ENCODE results near the gene COX8A.

DNA sequence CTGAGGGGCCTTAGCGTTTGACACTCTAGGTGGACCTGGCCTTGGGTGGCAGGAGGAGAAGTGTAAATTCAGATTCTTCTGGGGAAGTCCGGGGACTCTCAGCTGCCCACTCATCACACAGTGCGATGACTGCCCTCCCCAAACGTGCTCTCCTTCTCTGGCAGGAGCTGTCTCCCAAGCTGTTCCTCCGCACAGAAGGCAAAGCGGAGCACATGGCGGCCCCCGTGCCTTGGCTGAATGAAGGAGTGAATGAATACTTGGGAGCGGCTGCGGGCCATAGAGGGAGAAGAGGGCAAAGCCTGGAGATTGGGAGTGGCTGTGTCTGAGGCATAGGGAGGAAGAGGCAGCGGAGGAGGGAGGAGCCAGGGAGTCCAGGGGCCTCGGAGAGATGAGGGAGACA lies 42.5 kb upstream of the COX8A start:
- TF ChIP-seq, protein P1, sequence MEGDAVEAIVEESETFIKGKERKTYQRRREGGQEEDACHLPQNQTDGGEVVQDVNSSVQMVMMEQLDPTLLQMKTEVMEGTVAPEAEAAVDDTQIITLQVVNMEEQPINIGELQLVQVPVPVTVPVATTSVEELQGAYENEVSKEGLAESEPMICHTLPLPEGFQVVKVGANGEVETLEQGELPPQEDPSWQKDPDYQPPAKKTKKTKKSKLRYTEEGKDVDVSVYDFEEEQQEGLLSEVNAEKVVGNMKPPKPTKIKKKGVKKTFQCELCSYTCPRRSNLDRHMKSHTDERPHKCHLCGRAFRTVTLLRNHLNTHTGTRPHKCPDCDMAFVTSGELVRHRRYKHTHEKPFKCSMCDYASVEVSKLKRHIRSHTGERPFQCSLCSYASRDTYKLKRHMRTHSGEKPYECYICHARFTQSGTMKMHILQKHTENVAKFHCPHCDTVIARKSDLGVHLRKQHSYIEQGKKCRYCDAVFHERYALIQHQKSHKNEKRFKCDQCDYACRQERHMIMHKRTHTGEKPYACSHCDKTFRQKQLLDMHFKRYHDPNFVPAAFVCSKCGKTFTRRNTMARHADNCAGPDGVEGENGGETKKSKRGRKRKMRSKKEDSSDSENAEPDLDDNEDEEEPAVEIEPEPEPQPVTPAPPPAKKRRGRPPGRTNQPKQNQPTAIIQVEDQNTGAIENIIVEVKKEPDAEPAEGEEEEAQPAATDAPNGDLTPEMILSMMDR (conservative IDR thresholded peaks at IDR 0.05; ENCODE audit: low read length), result no peak
- no peak for TF ChIP-seq EZH2phosphoT487 (IDR thresholded peaks at IDR 0.05; ENCODE audit: borderline replicate concordance)
